ENCODE data around the gene PDE8B. TPM values are rescaled to one million over a fixed set of nuclear protein-coding genes. Genes with fewer than 3 reads are reported as not detected.

The PDE8B gene
- total and polyA plus RNA-seq, 12 donors, result 1.1 to 6.8 (median 4.8) TPM

GRCh38 chr5:77241444-77241843 lies 31.0 kb downstream of the PDE8B start:
- peak in 3 of 7 donors; percentile 20 to 48 (median 31) for DNase-seq
- H3K36me3 ChIP-seq (replicated peaks in 1 of 2), result no peaks in the 10 kb centered on the region

GRCh38 chr5:77249475-77249874 lies 39.0 kb downstream of the PDE8B start:
- H3K27me3 ChIP-seq, result no peaks in the 10 kb centered on the region
- intact Hi-C loops (cut with DNase I), result no loop called here
- TF ChIP-seq CTCF (IDR thresholded peaks at IDR 0.05), result no peak
- TF ChIP-seq POLR2A (IDR thresholded peaks at IDR 0.05), result no peak
- no peaks in the 10 kb centered on the region for H3K4me1 ChIP-seq (replicated peaks in 1 of 2)
- WGBS, 4 donors, result 73 to 94% (median 89%) methylated on average over 2 of the region's 2 CpGs
- H3K4me3 ChIP-seq, result no peak overlapping the region
- no peak for DNase-seq
- no peaks in the 10 kb centered on the region for H3K9me3 ChIP-seq (replicated peaks in 1 of 3)
- H3K36me3 ChIP-seq (replicated peaks in 1 of 2), result no peaks in the 10 kb centered on the region
- no peak overlapping the region for H3K27ac ChIP-seq

More at GRCh38 chr5:77241444-77241843, 31.0 kb downstream of the PDE8B start:
- Histone ChIP-seq H3K4me1 (replicated peaks in 1 of 2) (no peaks in the 10 kb centered on the region), H3K27ac (no peak overlapping the region), H3K9me3 (replicated peaks in 1 of 3) (no peaks in the 10 kb centered on the region), H3K4me3 (no peak overlapping the region), H3K27me3 (no peaks in the 10 kb centered on the region)
- intact Hi-C loops (cut with DNase I), result no loop called here
- TF ChIP-seq POLR2A (IDR thresholded peaks at IDR 0.05), result no peak
- TF ChIP-seq CTCF (IDR thresholded peaks at IDR 0.05), result no peak
- 33 to 38% (median 37%) methylated on average over 1 of the region's 1 CpG for WGBS, 4 donors

GRCh38 chr5:77250021-77250420 lies 39.5 kb downstream of the PDE8B start:
- Histone ChIP-seq H3K9me3 (replicated peaks in 1 of 3) (no peaks in the 10 kb centered on the region), H3K27me3 (no peaks in the 10 kb centered on the region), H3K36me3 (replicated peaks in 1 of 2) (no peaks in the 10 kb centered on the region), H3K27ac (no peak overlapping the region), H3K4me1 (replicated peaks in 1 of 2) (no peaks in the 10 kb centered on the region), H3K4me3 (no peak overlapping the region)
- WGBS, 4 donors, result 74 to 88% (median 83%) methylated on average over 4 of the region's 4 CpGs
- intact Hi-C loops (cut with DNase I), result no loop called here
- no peak for DNase-seq
- no peak for TF ChIP-seq CTCF (IDR thresholded peaks at IDR 0.05)

- intact Hi-C loops (cut with DNase I), result no loop called here
- 67 to 76% (median 72%) methylated on average over 3 of the region's 3 CpGs for WGBS, 4 donors
- Histone ChIP-seq H3K9me3 (replicated peaks in 1 of 3) (no peaks in the 10 kb centered on the region), H3K36me3 (replicated peaks in 1 of 2) (no peaks in the 10 kb centered on the region), H3K27me3 (no peaks in the 10 kb centered on the region), H3K4me1 (replicated peaks in 1 of 2) (no peaks in the 10 kb centered on the region), H3K27ac (no peak overlapping the region), H3K4me3 (no peak overlapping the region)
- no peak for DNase-seq
- no peak for TF ChIP-seq CTCF (IDR thresholded peaks at IDR 0.05)
- no peak for TF ChIP-seq POLR2A (IDR thresholded peaks at IDR 0.05)
Measured at GRCh38 chr5:77251921-77252320, 41.4 kb downstream of the PDE8B start.
